GM21367 (cell line): ENCODE results near the gene TATDN2.

ENCODE experiments used
- ATAC-seq: cut with Tn5 transposase; IDR thresholded peaks from one replicate; pipeline ENCODE4 v1.9.1; 2021; ENCODE audit not compliant: unreplicated experiment

Gene TATDN2, protein sequence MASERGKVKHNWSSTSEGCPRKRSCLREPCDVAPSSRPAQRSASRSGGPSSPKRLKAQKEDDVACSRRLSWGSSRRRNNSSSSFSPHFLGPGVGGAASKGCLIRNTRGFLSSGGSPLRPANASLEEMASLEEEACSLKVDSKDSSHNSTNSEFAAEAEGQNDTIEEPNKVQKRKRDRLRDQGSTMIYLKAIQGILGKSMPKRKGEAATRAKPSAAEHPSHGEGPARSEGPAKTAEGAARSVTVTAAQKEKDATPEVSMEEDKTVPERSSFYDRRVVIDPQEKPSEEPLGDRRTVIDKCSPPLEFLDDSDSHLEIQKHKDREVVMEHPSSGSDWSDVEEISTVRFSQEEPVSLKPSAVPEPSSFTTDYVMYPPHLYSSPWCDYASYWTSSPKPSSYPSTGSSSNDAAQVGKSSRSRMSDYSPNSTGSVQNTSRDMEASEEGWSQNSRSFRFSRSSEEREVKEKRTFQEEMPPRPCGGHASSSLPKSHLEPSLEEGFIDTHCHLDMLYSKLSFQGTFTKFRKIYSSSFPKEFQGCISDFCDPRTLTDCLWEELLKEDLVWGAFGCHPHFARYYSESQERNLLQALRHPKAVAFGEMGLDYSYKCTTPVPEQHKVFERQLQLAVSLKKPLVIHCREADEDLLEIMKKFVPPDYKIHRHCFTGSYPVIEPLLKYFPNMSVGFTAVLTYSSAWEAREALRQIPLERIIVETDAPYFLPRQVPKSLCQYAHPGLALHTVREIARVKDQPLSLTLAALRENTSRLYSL

DNA sequence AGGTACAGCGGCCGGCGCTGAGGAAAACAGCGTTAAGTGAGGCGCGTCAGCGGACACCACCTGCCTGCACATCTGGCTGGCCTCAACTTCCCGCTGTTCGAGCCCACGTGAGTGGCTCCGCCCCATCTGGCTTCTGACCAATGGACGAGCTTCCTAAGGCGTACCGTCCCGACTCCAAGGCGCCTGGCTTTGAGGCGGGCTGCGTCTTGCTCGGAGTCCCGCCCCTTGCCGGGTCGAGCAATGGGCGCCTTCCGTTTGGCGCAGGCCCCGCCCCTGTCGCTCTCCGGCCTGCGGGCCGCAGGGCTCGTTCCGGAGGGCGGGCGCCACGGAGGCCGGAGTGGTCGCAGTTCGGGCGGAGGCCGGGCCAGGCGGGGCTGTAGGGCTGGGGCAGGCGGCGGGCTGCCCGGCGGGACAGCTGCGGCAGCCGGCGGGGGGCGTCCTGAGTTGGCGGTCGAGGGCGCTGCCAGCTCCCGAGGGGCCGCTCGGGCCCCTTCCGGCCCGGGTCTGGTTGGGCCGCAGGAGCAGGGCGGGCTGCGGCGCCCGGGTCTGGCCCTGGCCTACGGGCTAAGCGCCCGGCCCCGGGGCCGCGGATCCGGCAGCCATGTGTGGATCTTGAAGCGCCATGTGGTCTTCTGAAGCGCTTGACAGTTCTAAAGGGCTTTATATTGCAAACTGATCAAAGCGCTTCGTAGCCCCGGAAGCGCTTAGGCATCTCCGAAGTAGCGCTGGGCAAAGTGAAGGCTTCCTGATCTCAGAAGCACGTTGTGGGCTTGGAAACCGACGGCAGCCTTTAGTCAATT lies at the start of gene TATDN2:
Gene TATDN2, plus strand, starts transcription at position 276 of the 800 bp plus-strand sequence. CDS start 742 bp downstream, outside the sequence.
- ATAC-seq, result peak; percentile 90

GRCh38 chr3:10198761-10199649 lies 49.3 kb upstream of the TATDN2 start:
- ATAC-seq, result peak; percentile 72

- no peak for ATAC-seq
Observed at GRCh38 chr3:10204921-10205320, 43.3 kb upstream of the TATDN2 start.

- no peak for ATAC-seq
Observed at GRCh38 chr3:10205451-10206165, 42.7 kb upstream of the TATDN2 start.

DNA sequence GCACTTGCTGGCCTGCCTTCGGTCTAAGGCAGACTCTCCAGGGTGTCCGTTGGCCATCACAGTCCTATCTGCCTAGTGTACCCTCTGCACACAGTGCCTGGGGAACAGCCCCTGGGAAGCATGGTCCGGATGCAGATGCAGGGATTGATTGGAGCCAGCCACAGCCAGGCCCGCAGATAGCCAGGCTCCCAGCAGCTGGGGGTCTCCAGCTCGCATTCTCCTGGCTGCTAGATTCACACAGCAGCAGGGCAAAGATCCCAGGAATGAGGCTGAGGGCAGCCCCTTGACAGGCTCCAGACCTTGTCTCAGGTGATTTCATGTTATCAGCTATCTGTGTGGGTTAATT lies 42.1 kb upstream of the TATDN2 start:
- ATAC-seq, result no peak

- ATAC-seq, result no peak
Observed at GRCh38 chr3:10213156-10213792, 35.0 kb upstream of the TATDN2 start.

GRCh38 chr3:10215578-10216368 lies 32.5 kb upstream of the TATDN2 start:
- no peak for ATAC-seq

GRCh38 chr3:10217359-10217758 lies 30.9 kb upstream of the TATDN2 start:
- ATAC-seq, result no peak

DNA sequence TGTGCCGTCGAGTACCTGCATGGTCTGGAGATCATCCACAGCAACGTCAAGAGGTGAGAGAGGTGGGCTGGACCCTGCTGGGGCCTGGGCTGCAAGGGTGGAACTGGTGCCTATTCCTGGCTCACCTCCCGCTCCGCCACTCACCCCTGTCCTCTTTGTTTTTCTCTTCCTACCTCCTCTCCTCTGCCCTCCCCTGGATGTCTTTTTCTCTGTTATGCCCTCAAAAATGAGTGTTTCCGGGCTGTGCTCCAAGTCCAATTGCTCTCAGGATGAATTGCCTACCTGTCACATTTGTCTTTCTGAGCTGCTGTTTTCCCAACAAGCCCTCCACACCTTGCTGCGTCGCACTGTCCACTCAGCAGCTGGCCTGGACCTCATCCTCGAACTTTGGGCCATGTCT lies 28.5 kb upstream of the TATDN2 start:
- ATAC-seq, result no peak

DNA sequence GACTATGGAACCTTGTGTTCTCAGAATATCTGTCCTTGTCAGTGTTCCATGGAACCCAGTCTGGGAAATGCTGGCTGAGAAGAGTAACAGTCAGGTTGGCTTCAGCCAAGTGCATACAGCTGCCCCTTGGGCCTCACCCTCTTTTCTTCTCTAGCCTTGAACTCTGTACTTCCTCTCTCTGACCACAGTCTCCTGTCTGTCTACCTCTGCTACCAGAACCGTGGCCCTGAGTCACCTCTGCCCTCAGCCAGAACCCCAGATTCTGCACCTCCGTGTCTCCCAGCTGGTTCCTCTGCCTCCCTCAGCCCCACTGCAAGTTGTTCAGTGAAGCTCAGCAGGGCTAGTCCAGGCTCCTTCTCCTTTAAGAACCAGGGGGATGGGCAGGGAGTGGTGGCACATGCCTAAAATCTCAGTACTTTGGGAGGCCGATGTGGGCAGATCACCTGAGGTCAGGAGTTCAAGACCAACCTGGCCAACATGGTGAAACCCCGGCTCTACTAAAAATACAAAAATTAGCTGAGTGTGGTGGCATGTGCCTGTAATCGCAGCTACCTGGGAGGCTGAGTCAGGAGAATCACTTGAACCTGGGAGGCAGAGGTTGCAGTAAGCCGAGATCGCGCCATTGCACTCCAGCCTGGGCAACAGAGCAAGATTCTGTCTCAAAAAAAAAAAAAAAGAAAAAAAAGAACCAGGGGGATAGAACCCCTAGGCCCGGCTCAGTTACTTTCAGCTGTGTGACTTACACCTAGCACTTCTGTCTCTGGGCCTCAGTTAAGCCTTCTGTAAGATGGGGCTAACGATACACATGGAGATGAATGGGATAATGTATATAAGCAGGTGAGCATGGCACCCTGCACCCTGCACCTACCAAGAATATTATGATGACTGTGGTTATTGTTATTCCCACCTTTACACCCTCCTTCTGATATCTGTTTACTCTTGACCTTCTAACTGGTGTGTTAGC lies 24.3 kb upstream of the TATDN2 start:
- peak; percentile 58 for ATAC-seq

DNA sequence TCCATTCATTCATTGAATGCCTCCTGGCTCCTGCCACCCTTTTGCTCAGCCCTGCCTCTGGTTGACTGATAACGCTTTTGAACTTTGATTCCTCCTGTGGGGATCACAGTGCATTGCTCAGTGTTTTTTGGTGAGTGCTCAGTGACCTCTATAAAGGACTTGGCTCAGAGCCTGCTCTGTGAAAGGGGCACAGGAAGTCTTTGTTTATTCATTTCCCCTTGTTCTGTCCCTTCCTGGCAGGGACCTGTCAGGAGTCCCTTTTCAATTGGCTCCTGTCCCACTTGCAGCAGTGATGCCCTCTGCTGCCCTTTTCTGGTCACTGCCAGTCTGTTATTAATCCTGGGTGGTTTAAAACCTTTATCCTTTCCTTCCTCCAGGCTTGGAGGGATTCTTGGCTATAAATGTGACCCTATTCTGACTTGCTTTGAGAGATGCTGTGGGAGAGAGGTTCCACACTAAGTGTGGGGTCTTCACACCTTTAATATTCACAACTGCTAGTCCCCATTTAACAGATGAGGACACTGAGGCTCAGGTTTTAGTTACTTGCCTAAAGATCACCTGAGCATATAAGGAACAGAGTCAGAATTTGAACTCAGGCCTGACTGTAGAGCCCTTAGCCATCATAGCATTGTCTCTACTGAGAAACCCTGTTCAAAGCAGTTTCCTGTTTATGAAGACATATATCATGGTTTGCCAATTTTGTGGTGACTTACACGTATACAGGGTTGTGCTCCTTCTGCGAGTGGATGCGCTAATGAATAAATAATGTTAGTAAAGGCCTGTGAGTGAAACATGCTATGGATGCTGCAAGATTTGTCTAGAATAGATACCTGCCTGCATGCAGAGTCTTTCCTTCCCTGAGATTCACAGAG lies 23.2 kb upstream of the TATDN2 start:
- no peak for ATAC-seq

DNA sequence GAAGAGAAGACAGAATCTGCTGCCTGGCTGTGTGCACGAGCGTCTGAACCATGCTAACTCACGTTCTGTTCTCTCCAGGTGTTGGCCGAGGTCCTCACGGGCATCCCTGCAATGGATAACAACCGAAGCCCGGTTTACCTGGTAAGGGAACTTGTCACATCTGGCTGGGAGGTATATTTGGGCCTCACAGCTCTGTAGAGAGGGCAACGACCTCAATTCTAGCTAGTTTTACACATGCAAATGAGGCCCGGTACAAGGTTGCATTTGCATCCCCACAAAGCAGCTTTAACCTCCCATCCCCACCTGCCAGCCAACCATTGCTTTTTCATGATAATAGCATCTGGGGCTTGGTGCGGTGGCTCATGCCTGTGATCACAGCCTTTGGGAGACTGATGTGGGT lies 22.0 kb upstream of the TATDN2 start:
- no peak for ATAC-seq

DNA sequence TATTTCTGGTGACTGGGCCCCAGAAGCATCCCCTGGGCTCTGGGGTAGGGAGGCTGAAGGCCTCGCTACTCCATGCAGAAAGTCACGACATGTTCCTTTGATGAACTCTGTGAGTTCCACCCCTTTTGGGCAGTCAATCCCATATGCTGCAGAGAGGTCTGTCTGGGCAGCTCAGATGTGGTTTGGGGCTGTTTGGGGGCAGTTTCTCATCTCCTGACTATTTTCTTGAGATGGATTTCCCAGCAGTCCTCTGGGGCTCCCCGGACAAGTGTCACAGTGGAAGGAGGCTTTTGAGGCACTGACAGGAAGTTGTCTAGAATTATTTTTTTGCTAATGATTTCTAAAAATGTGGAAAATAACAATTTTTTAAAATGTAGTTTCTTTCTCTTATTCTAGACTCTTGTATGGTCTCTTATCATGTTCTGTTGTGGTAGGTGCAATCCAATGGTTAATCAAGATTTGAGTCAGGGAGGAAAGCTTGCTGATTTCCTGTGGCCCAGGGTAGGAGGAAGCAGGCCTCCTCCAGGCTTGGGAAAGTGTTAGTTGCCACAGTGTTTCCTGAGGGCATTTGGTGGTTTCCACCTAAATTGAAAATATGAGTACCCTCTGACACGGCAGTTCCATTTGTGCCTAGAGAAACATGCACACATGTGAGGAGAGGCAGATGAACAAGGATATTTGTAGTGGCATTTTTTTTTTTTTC lies 19.9 kb upstream of the TATDN2 start:
- ATAC-seq, result no peak

GRCh38 chr3:10229576-10229975 lies 18.7 kb upstream of the TATDN2 start:
- ATAC-seq, result no peak

DNA sequence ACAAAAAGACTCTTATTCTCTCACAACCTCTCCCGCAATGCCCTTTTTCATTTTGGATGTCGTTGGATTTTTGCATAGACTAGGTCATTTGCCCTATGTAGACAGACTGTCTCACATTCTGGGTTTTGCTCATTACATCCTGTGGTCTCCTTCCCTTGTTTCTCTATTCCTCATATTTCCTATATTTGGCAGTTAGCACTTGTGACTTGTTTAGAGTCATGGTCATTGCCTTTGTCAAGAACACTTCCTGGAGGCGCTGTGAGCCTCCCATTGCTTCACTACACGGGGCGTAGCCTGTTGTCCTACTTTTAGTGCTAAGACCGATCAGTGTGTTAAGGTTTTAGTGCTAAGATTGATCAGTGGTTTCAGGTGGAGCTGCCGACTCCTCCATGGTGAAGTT lies 16.1 kb upstream of the TATDN2 start:
- ATAC-seq, result no peak

GRCh38 chr3:10233988-10234387 lies 14.3 kb upstream of the TATDN2 start:
- no peak for ATAC-seq
